ENCODE measurements around the gene RGMA.
"Not testable (repeated sequence)": the region's sequence is repeated elsewhere in the genome, so short reads cannot be mapped to it uniquely, and the experiment has no call there.

RGMA gene

GRCh38 chr15:93048426-93048721 is 40.6 kb downstream of the RGMA start:
- no peak for DNase-seq (ENCODE audit: low read depth in 2 of 2)

GRCh38 chr15:93047621-93048425 is 41.2 kb downstream of the RGMA start:
- no peak for DNase-seq (ENCODE audit: low read depth in 2 of 2)

- DNase-seq (ENCODE audit: low read depth in 2 of 2): no peak
Measured at GRCh38 chr15:93046721-93047120, 42.3 kb downstream of the RGMA start.

GRCh38 chr15:93046120-93046519 is 42.9 kb downstream of the RGMA start:
- no peak for DNase-seq (ENCODE audit: low read depth in 2 of 2)

- DNase-seq (ENCODE audit: low read depth in 2 of 2): no peak
Measured at GRCh38 chr15:93045191-93045785, 43.7 kb downstream of the RGMA start.

- no peak for DNase-seq (ENCODE audit: low read depth in 2 of 2)
Measured at GRCh38 chr15:93044301-93045190, 44.5 kb downstream of the RGMA start.

GRCh38 chr15:93043621-93044300 is 45.2 kb downstream of the RGMA start:
- DNase-seq (ENCODE audit: low read depth in 2 of 2): no peak

- no peak for DNase-seq (ENCODE audit: low read depth in 2 of 2)
Measured at GRCh38 chr15:93042691-93043378, 46.2 kb downstream of the RGMA start.

- DNase-seq (ENCODE audit: low read depth in 2 of 2): no peak
Measured at GRCh38 chr15:93042211-93042610, 46.8 kb downstream of the RGMA start.

GRCh38 chr15:93041159-93041547 is 47.9 kb downstream of the RGMA start:
- DNase-seq (ENCODE audit: low read depth in 2 of 2): no peak

GRCh38 chr15:93040288-93041158 is 48.5 kb downstream of the RGMA start:
- DNase-seq (ENCODE audit: low read depth in 2 of 2): no peak

GRCh38 chr15:93039562-93040287 is 49.3 kb downstream of the RGMA start:
- DNase-seq (ENCODE audit: low read depth in 2 of 2): not testable (repeated sequence)

GRCh38 chr15:93037820-93038705 is 50.9 kb downstream of the RGMA start:
- DNase-seq (ENCODE audit: low read depth in 2 of 2): no peak

- DNase-seq (ENCODE audit: low read depth in 2 of 2): peak; percentile 14 to 24
Measured at GRCh38 chr15:93036951-93037819, 51.8 kb downstream of the RGMA start.

- DNase-seq (ENCODE audit: low read depth in 2 of 2): no peak
Measured at GRCh38 chr15:93035953-93036810, 52.8 kb downstream of the RGMA start.

GRCh38 chr15:93035092-93035915 is 53.7 kb downstream of the RGMA start:
- no peak for DNase-seq (ENCODE audit: low read depth in 2 of 2)

All from fibroblast of skin of left quadriceps (primary cell).